Thymus (tissue), 11 donors: ENCODE measurements around the gene MEGF10. TPM values are rescaled to one million over a fixed set of nuclear protein-coding genes. Genes with fewer than 3 reads are reported as not detected.
"Not testable (repeated sequence)": the region's sequence is repeated elsewhere in the genome, so short reads cannot be mapped to it uniquely, and the experiment has no call there.

Source experiments
- DNase-seq, 9 donors: peaks; one replicate each; pipeline ENCODE4 v3.0.0-alpha.2; 2013; ENCODE audit warnings: low spot score in 9 of 9, low read depth in 6 of 9, missing footprints in 1 of 9
- H3K27ac ChIP-seq, 2 donors: one replicate each; pipeline ENCODE4 v1.5.1; 2013; ENCODE audit warnings: control low read depth in 1 of 2, low read depth in 1 of 2, low read length in 1 of 2, mild to moderate bottlenecking in 1 of 2, moderate library complexity in 1 of 2
- H3K27me3 ChIP-seq, 2 donors: one replicate each; pipeline ENCODE4 v1.5.1; 2013; ENCODE audit warnings: low read length in 1 of 2; ENCODE audit not compliant: control insufficient read depth in 2 of 2, insufficient read depth in 1 of 2
- H3K36me3 ChIP-seq, 2 donors: one replicate each; pipeline ENCODE4 v1.5.1; 2013; ENCODE audit warnings: low read length in 1 of 2, mild to moderate bottlenecking in 1 of 2, moderate library complexity in 1 of 2; ENCODE audit not compliant: control insufficient read depth in 2 of 2, insufficient read depth in 2 of 2
- H3K4me1 ChIP-seq, 2 donors: one replicate each; pipeline ENCODE4 v1.5.1; 2013; ENCODE audit warnings: low read length in 2 of 2; ENCODE audit not compliant: control insufficient read depth in 2 of 2, insufficient read depth in 2 of 2
- H3K4me3 ChIP-seq, 2 donors: one replicate each; pipeline ENCODE4 v1.5.1; 2013; ENCODE audit warnings: low read length in 2 of 2, control low read depth in 1 of 2, mild to moderate bottlenecking in 1 of 2
- H3K9me3 ChIP-seq, 2 donors: one replicate each; pipeline ENCODE4 v1.5.1; 2013; ENCODE audit warnings: low read length in 1 of 2, mild to moderate bottlenecking in 1 of 2; ENCODE audit not compliant: control insufficient read depth in 2 of 2, insufficient read depth in 1 of 2
- WGBS: extraction: QIAGEN DNeasy Blood & Tissue Kit; methylation state at CpG from one replicate; pipeline ENCODE4 v1.1.7; 2013; 5-methylcytosine and 5-hydroxymethylcytosine counted together
- polyA plus RNA-seq: library from polyadenylated mRNA; stranded (reverse); fragments of 200-250 nt; gene quantifications from one replicate; pipeline ENCODE4 v1.2.3, GENCODE V29; 2013
- total RNA-seq: library from RNA; stranded (reverse); fragments of 120-200 nt; gene quantifications from one replicate; pipeline ENCODE4 v1.2.4, GENCODE V29; 2013
- donor health status: healthy.

MEGF10 gene
- total and polyA plus RNA-seq, 2 donors, result 0.32 to 1.1 TPM

GRCh38 chr5:127305493-127305892 lies 14.9 kb downstream of the MEGF10 start:
- Histone ChIP-seq H3K4me1 (no peaks in the 10 kb centered on the region), H3K36me3 (no peaks in the 10 kb centered on the region), H3K27ac (no peak overlapping the region), H3K27me3 (no peaks in the 10 kb centered on the region), H3K4me3 (no peak overlapping the region), H3K9me3 (no peaks in the 10 kb centered on the region)
- no peak for DNase-seq
- 94% methylated on average over 2 of the region's 2 CpGs for WGBS

DNA sequence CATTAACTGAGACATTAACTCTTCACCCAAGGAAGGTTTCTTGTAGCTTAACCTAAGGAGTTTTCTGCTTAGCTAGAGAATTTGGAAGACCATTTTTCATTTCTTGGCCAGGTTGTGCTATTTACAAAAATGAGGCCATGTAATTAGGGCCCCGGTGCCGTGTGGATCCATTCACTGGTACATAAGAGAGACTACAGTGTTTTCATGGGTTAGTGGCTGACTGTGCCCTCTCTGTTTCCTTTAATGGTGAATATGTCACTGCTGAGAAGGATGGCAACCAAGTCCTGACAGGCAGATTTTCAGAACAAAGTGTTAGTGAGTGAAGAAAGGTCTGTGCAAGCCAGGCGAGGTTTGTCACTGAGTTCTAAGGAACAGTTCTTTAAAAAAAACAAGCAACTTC lies 15.4 kb downstream of the MEGF10 start:
- no peaks in the 10 kb centered on the region for H3K27me3 ChIP-seq
- H3K36me3 ChIP-seq, result no peaks in the 10 kb centered on the region
- H3K9me3 ChIP-seq, result no peaks in the 10 kb centered on the region
- H3K4me3 ChIP-seq, result no peak overlapping the region
- WGBS, result 93% methylated on average over 3 of the region's 3 CpGs
- no peaks in the 10 kb centered on the region for H3K4me1 ChIP-seq
- H3K27ac ChIP-seq, result no peak overlapping the region
- no peak for DNase-seq

- Histone ChIP-seq H3K27ac (no peak overlapping the region), H3K36me3 (no peaks in the 10 kb centered on the region), H3K9me3 (no peaks in the 10 kb centered on the region), H3K27me3 (no peaks in the 10 kb centered on the region), H3K4me1 (no peaks in the 10 kb centered on the region), H3K4me3 (no peak overlapping the region)
- DNase-seq, result no peak
- WGBS, result 97% methylated on average over 8 of the region's 8 CpGs
Measured at GRCh38 chr5:127306647-127307046, 16.1 kb downstream of the MEGF10 start.

GRCh38 chr5:127307868-127308267 lies 17.3 kb downstream of the MEGF10 start:
- Histone ChIP-seq H3K27me3 (no peaks in the 10 kb centered on the region), H3K9me3 (no peaks in the 10 kb centered on the region), H3K36me3 (no peaks in the 10 kb centered on the region), H3K27ac (no peak overlapping the region), H3K4me1 (no peaks in the 10 kb centered on the region), H3K4me3 (no peak overlapping the region)
- 97% methylated on average over 6 of the region's 6 CpGs for WGBS
- no peak for DNase-seq

GRCh38 chr5:127308325-127308724 lies 17.7 kb downstream of the MEGF10 start:
- not testable (repeated sequence) for H3K4me1 ChIP-seq, DNase-seq, H3K27ac ChIP-seq, H3K4me3 ChIP-seq, H3K27me3 ChIP-seq, H3K9me3 ChIP-seq, H3K36me3 ChIP-seq
- 97% methylated on average over 5 of the region's 7 CpGs for WGBS

DNA sequence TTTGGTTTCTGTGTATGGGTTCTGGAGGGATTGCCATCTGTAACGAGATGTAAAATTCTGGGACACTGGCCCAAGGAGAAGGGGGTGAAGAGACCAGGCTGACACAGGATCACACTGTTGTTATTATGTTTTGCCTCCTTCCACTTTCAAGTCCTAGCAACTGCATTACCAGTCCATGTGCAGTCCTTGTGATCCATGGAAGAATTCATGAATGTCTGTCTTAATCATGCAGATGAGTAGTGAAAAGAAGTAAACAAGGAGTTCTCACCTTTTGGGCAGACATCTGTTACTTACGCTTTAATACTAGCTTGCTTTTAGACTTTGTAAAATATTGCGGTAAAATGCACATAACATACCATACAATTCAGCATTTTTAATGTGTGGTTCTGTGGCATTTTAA lies 18.3 kb downstream of the MEGF10 start:
- DNase-seq, result no peak
- no peak overlapping the region for H3K27ac ChIP-seq
- H3K36me3 ChIP-seq, result no peaks in the 10 kb centered on the region
- 99% methylated on average over 3 of the region's 3 CpGs for WGBS
- no peaks in the 10 kb centered on the region for H3K4me1 ChIP-seq
- no peaks in the 10 kb centered on the region for H3K9me3 ChIP-seq
- H3K27me3 ChIP-seq, result no peaks in the 10 kb centered on the region
- H3K4me3 ChIP-seq, result no peak overlapping the region

GRCh38 chr5:127311349-127311748 lies 20.8 kb downstream of the MEGF10 start:
- H3K9me3 ChIP-seq, result no peaks in the 10 kb centered on the region
- DNase-seq, result no peak
- no peaks in the 10 kb centered on the region for H3K36me3 ChIP-seq
- H3K4me3 ChIP-seq, result no peak overlapping the region
- no peak overlapping the region for H3K27ac ChIP-seq
- 92% methylated on average over 2 of the region's 2 CpGs for WGBS
- no peaks in the 10 kb centered on the region for H3K27me3 ChIP-seq
- H3K4me1 ChIP-seq, result no peaks in the 10 kb centered on the region

DNA sequence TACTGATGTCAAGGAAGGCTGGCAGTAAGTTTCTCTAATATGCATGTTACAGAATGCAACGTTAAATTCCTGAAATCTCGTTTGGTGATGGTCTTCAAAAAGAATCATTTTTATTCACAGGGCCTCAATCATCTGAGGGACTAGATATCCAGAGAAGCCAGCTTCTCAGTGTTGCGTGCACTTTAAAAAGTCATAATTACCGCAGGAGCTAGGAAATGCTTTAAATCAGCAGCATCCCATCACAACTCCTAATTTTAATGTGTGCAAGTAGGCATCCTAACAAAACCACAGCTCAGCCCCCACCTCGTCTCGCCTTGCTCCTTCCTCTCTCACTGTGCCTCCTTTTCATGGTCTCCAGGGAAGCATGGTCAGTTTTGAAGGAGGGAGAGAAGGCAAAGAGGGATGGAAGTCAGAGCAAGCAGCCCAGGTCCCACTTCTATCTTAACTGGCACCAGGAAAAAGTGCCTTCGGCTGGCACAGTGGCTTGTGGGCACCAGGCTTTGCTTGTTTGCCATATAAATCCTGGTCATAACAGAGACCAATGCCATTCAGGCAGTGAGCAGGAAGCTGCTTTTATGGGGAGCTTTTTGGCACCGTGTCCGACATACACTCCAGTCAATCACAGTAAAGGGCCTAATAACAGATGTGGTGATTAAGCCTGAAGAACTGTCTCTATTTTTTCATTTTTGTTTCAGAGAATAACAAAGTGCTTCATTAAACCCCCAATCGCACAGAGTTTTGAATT lies 21.4 kb downstream of the MEGF10 start:
- no peak overlapping the region for H3K4me3 ChIP-seq
- no peak for DNase-seq
- 96% methylated on average over 10 of the region's 10 CpGs for WGBS
- H3K27ac ChIP-seq, result no peak overlapping the region
- H3K36me3 ChIP-seq, result no peaks in the 10 kb centered on the region
- no peaks in the 10 kb centered on the region for H3K9me3 ChIP-seq
- no peaks in the 10 kb centered on the region for H3K27me3 ChIP-seq
- no peaks in the 10 kb centered on the region for H3K4me1 ChIP-seq

DNA sequence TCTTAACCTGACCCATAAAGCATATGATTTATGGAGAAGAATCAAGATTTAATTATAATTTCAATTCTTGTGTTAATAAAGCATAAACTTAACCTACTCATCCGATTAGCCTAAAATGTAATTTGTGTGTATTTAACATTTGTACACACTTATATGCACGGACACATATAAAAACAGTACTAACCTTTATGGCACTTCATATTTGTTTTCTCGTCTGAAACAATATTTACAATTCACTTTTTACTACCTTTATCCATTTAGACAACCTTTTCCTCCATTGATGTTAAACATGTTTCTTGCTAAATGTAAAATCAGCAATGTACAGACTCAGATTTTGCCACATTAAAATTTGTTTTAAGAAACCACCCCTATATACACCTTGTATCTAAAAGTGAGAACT lies 22.8 kb downstream of the MEGF10 start:
- Histone ChIP-seq H3K4me3 (no peak overlapping the region), H3K4me1 (no peaks in the 10 kb centered on the region), H3K27me3 (no peaks in the 10 kb centered on the region), H3K9me3 (no peaks in the 10 kb centered on the region), H3K36me3 (no peaks in the 10 kb centered on the region), H3K27ac (no peak overlapping the region)
- WGBS, result 95% methylated on average over 3 of the region's 3 CpGs
- no peak for DNase-seq
